Urinary bladder (tissue), 4 donors: ENCODE data around the gene GMDS. TPM values are rescaled to one million over a fixed set of nuclear protein-coding genes. Genes with fewer than 3 reads are reported as not detected.

Experiments
- DNase-seq: peaks from one replicate; pipeline ENCODE4 v3.0.0-alpha.2; 2015; ENCODE audit errors: extremely low spot score
- H3K27ac ChIP-seq: one replicate; pipeline ENCODE4 v1.5.1; 2013; ENCODE audit warnings: low read depth, mild to moderate bottlenecking, moderate library complexity
- H3K36me3 ChIP-seq: one replicate; pipeline ENCODE4 v1.6.1; 2013; ENCODE audit warnings: mild to moderate bottlenecking, moderate library complexity; ENCODE audit not compliant: insufficient read depth
- H3K4me1 ChIP-seq: one replicate; pipeline ENCODE4 v1.6.1; 2013; ENCODE audit warnings: mild to moderate bottlenecking, moderate library complexity; ENCODE audit not compliant: insufficient read depth
- H3K4me3 ChIP-seq: one replicate; pipeline ENCODE4 v1.5.1; 2013; ENCODE audit warnings: low read depth, low read length
- WGBS: extraction: QIAGEN DNeasy Blood & Tissue Kit; methylation state at CpG from one replicate; pipeline ENCODE4 v1.1.7; 2013; 5-methylcytosine and 5-hydroxymethylcytosine counted together
- polyA plus RNA-seq: library from polyadenylated mRNA; stranded (reverse); fragments of 200-250 nt; gene quantifications from one replicate; pipeline ENCODE4 v1.2.3, GENCODE V29; 2013
- total RNA-seq: library from RNA; depleted of rRNA; stranded (reverse); fragments of >200 nt; gene quantifications from one replicate; pipeline ENCODE4 v1.2.3, GENCODE V29; 2014
- donor health status: healthy with polysubstance abuse.
- donor health status: healthy.

GMDS gene
- total and polyA plus RNA-seq, 2 donors: 7.5 to 10.7 TPM

- no peak overlapping the region for H3K4me3 ChIP-seq
- no peaks in the 10 kb centered on the region for H3K4me1 ChIP-seq
- H3K36me3 ChIP-seq: no peaks in the 10 kb centered on the region
- H3K27ac ChIP-seq: no peak overlapping the region
- WGBS: 95% methylated on average over 6 of the region's 6 CpGs
- DNase-seq: no peak
These were observed 254.0 kb downstream of the GMDS start for GRCh38 chr6:1991332-1991878.

GRCh38 chr6:1988843-1989242, 256.6 kb downstream of the GMDS start:
- Histone ChIP-seq H3K4me3 (no peak overlapping the region), H3K36me3 (no peaks in the 10 kb centered on the region), H3K27ac (no peak overlapping the region), H3K4me1 (no peaks in the 10 kb centered on the region)
- DNase-seq: no peak
- 85% methylated on average over 3 of the region's 3 CpGs for WGBS

DNA sequence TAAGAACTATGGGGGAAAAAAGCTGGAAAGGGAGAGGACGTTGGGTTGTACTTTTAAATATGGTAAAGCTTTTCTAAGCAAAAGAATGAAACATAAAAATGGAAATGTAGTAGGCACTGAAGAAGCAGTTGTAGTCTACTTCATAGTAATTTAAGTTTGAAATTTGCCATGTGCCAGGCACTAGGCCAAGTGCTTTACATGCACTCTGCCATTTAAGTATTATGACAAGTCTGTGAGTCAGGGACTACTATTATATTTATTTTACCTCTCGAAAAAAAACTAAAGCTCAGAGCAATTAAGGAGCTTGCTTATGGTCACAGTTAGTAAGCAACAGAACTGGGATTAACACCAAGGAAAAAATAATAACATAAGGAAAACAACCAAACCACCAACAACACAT, 257.8 kb downstream of the GMDS start:
- H3K4me3 ChIP-seq: no peak overlapping the region
- WGBS: 74% methylated on average over 2 of the region's 2 CpGs
- no peaks in the 10 kb centered on the region for H3K36me3 ChIP-seq
- no peaks in the 10 kb centered on the region for H3K4me1 ChIP-seq
- no peak for DNase-seq
- H3K27ac ChIP-seq: no peak overlapping the region

DNA sequence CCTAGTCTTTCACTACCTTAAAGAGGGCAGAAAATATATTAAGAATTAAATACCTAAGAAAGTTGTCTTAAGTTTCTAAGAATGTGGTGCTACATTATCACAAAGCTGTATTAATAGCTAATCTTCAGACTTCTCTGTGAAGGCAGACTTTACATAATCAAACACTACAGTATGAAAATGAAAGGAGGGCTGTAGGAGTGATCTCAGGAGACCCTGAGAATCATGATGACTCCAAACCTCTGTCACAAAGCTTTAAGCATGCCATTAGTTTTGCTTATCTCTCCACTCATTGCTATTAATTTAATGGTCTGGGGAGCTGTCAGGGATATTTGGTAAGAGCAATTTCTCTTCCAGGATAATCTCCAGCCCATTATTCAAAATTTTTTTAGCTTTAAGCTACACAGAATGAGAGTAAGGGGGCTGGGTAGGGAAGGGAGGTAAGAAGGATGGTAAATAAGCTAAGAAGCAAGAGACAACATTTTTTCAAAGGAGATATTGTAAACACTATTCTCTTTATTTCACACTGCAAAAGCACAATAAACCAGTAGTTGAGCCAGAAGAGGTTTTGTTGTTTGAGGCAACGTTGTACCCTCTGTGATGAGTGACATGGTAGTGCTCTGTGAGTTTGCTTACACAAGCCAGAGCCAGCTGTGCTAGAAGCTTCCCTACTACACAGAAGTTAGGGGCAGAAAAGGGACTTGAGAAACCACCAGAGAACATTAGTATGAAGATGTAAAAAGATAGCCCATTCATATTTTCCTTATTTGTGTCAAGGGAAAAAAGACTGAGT, 258.8 kb downstream of the GMDS start:
- 16% methylated on average over 1 of the region's 1 CpG for whole genome bisulfite sequencing

DNA sequence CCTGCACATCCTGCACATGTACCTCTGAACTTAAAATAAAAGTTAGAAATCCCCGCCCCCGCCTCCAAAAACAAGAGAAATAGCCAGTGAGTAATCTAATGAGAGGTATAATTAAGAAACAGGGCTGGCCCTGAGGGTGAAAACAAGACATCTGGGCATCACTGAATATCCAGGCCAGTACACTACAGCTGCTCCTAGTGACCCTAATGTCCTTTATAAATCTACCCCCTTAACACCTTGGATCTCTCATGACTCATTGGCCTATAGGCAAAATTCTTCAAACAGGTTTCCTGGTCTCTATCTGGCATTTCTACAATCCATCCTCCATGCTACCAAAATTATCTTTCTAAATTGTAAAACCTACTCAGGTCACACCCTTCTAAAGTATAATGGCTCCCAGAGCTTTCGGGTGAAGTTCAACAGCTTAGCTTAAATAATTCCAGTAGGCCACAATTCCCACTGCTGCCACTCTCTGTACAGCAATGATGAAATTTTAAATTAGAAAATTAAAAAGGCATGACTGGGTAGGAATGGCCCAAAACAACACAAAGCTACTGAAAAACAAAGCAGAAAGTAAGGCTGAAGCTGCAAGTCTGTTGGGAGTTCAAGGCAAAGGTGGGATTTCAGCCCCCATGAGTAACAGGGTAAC, 260.9 kb downstream of the GMDS start:
- DNase-seq: no peak
- 97% methylated on average over 3 of the region's 3 CpGs for WGBS
- no peak overlapping the region for H3K27ac ChIP-seq
- H3K36me3 ChIP-seq: no peaks in the 10 kb centered on the region
- no peaks in the 10 kb centered on the region for H3K4me1 ChIP-seq
- no peak overlapping the region for H3K4me3 ChIP-seq

More for the DNA sequence above, 258.8 kb downstream of the GMDS start:
- Histone ChIP-seq H3K4me3 (no peak overlapping the region), H3K27ac (no peak overlapping the region), H3K36me3 (no peaks in the 10 kb centered on the region), H3K4me1 (no peaks in the 10 kb centered on the region)
- DNase-seq: no peak

GRCh38 chr6:1983850-1984249, 261.6 kb downstream of the GMDS start:
- Histone ChIP-seq H3K27ac (no peak overlapping the region), H3K36me3 (no peaks in the 10 kb centered on the region), H3K4me3 (no peak overlapping the region), H3K4me1 (no peaks in the 10 kb centered on the region)
- 99% methylated on average over 1 of the region's 1 CpG for WGBS
- DNase-seq: no peak

- H3K36me3 ChIP-seq: no peaks in the 10 kb centered on the region
- H3K4me1 ChIP-seq: no peaks in the 10 kb centered on the region
- no peak for DNase-seq
- 95% methylated on average over 3 of the region's 3 CpGs for WGBS
- no peak overlapping the region for H3K27ac ChIP-seq
- H3K4me3 ChIP-seq: no peak overlapping the region
These were observed 272.4 kb downstream of the GMDS start for GRCh38 chr6:1972962-1973361.

DNA sequence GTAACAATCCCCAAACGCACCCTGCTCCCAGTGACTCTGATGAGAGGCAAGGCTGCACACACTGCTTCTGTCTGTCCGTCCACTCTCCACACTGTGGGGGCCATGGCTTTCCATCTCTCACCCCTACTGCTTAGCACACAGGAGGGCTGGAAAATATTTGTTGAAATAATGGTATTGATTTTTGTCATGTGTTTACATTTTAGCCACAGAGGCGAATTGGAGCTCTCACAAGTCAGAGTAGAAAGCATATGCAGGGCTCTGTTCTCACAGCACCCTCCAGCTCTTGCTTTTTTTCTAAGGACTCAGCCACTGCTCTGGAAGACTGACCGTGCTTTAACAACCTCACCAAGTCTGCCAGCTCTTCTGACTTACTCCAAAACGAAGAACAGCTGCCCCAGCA, 273.8 kb downstream of the GMDS start:
- no peaks in the 10 kb centered on the region for H3K4me1 ChIP-seq
- H3K27ac ChIP-seq: no peak overlapping the region
- no peak overlapping the region for H3K4me3 ChIP-seq
- H3K36me3 ChIP-seq: no peaks in the 10 kb centered on the region
- 74% methylated on average over 5 of the region's 5 CpGs for WGBS
- DNase-seq: no peak

DNA sequence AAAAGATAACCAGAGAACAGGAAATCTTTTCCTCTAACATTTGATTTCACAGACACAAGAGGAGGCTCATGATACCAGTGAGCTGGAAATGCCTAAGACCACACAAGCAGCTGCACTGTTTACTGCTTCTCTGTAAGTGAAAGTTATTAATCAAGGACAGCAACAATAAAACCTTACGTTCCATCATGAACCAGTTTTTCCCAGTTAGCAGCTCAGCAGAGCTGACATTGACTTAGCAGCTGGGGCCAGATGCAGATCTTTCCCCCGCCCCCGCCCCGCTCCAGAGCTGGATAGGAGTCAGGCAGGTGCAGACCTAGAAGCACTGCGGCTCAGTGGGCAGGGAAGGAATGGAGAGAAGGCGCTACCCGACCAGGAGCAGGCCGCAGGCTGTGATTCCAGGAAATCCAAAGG, 275.2 kb downstream of the GMDS start:
- no peak for DNase-seq
- H3K4me3 ChIP-seq: no peak overlapping the region
- no peaks in the 10 kb centered on the region for H3K36me3 ChIP-seq
- no peak overlapping the region for H3K27ac ChIP-seq
- WGBS: 62% methylated on average over 8 of the region's 8 CpGs
- H3K4me1 ChIP-seq: no peaks in the 10 kb centered on the region

DNA sequence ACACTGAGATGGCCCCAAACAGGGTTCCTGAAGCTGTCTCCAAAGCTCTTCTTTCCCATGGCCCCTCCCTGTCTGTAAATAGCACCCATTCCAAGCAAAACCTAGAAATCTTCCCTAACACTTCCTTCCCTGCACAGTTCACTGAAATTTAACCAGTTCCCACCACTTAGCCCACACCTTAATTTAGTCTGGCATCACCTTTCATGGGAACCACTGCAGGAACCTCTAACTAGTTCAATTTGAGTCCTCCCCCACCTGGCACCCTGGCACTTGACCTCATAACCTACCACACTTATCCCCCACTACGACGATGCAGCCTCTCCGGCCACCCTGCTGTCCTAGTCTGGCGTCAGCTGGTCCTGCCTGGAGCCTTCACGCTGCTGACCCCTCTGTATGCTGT, 278.7 kb downstream of the GMDS start:
- Histone ChIP-seq H3K4me1 (no peaks in the 10 kb centered on the region), H3K36me3 (no peaks in the 10 kb centered on the region), H3K27ac (no peak overlapping the region), H3K4me3 (no peak overlapping the region)
- WGBS: 76% methylated on average over 5 of the region's 5 CpGs
- no peak for DNase-seq

GRCh38 chr6:1965596-1966224, 279.7 kb downstream of the GMDS start:
- Histone ChIP-seq H3K4me1 (no peaks in the 10 kb centered on the region), H3K4me3 (no peak overlapping the region), H3K36me3 (no peaks in the 10 kb centered on the region), H3K27ac (no peak overlapping the region)
- WGBS: 69% methylated on average over 6 of the region's 6 CpGs
- DNase-seq: no peak

- no peaks in the 10 kb centered on the region for H3K36me3 ChIP-seq
- no peaks in the 10 kb centered on the region for H3K4me1 ChIP-seq
- H3K27ac ChIP-seq: no peak overlapping the region
- DNase-seq: no peak
- H3K4me3 ChIP-seq: no peak overlapping the region
- 94% methylated on average over 2 of the region's 2 CpGs for WGBS
These were observed 281.8 kb downstream of the GMDS start for GRCh38 chr6:1963596-1963995.

DNA sequence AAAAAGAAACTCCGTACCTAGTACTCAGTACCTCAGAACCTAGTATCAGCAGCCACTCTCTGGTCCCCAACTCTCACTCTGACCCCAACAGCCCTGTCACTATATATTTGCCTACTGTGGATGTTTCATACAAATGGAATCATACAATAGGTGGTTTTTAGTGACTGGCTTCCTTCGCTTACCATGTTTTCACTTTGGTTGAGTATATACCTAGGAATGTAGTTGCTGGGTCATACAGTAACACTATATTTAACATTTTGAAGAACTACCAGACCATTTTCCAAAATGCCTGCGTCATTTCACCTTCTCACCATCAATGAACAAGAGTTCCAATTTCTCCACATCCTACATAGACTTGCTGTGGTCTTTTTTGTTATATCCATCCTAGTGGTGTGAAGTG, 283.2 kb downstream of the GMDS start:
- no peaks in the 10 kb centered on the region for H3K4me1 ChIP-seq
- H3K27ac ChIP-seq: no peak overlapping the region
- H3K4me3 ChIP-seq: no peak overlapping the region
- DNase-seq: no peak
- H3K36me3 ChIP-seq: no peaks in the 10 kb centered on the region
- 96% methylated on average over 3 of the region's 3 CpGs for WGBS
